OCI-M2 (cell line): ENCODE measurements around the gene IL9.
"Not testable (repeated sequence)": the region's sequence is repeated elsewhere in the genome, so short reads cannot be mapped to it uniquely, and the experiment has no call there.

ENCODE experiments used
- DNase-seq: peaks from one replicate; lab custom pipeline; 2025; ENCODE audit not compliant: unreplicated experiment; lab: John Stamatoyannopoulos, UW

IL9 gene

GRCh38 chr5:135869935-135870334, 25.7 kb downstream of the IL9 start:
- DNase-seq = no peak

GRCh38 chr5:135869276-135869675, 26.4 kb downstream of the IL9 start:
- no peak for DNase-seq

DNA sequence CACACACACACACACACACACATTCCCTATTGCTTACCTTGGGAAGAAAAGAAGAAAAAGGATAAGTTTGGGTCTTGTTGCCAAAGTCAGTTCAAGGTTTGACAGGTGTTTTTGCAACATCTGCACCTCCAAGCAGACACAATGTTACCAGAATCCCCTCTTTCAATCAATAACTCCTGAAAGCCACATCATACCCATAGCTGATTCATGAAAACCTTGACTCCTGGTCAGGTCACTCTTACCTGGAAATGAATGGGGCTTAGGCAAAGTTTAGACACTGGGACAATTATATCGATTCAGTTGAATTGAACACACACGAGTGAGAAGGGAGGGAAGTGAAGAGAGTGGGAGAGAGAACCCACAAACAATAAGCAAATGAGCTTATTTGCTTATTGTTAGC, 27.0 kb downstream of the IL9 start:
- DNase-seq = no peak

DNA sequence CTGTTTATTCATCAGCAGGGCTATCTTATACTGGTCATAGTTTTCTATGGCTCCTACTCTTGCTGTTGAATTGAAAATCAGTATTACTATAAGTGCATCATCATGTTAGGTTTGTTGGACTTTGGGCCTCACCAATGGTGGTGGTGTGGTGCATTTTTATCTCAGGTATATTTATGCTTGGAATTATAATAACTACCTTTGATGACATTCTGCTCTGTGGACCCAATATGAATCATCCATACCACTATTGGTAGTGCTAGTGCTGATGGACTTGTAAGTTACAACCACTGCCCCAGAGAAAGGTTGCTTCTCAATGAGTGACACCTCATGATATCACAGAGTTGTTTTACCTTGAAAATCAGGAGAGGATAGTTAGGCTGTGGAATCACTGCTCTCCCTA, 28.0 kb downstream of the IL9 start:
- no peak for DNase-seq

DNA sequence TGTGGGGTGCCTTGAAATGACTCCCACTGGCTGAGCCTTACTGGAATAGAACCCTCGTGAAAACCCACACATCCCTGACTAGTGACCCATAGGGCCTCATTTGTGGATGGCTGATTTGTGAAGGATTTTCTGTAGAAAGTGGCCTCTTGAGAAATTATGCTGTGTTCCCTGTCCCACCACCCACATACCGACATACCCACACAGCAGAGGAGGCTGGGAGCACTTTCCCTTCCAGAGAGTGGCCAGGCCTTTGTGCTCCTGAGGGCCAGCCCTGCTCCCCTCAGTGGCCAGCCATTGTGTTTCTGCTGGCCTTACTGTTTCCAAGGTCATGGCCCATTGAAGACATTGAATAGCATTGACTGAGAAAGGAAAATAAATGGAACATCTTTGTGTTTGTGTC, 29.6 kb downstream of the IL9 start:
- no peak for DNase-seq

GRCh38 chr5:135864503-135865435, 30.9 kb downstream of the IL9 start:
- DNase-seq = no peak

DNA sequence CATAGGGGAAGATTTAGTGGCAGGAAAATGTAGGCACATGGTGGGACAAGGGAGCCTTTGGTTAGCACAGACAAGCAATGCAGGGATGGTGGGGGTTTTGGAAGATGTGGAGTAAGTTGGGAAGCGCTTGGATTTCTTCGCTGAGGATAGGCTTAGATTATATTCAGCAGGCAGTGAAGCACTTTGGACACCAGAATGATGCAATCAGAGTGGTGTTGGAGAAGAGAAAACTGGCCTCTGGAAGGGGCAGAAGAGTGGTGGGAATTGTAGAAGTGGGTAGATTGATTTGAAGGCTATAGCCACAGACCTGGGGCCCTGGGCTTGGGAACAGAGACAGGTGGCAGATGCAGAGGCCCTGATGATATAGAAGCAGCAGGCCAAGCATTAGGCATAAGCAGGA, 32.9 kb downstream of the IL9 start:
- DNase-seq = no peak

GRCh38 chr5:135862086-135862485, 33.6 kb downstream of the IL9 start:
- no peak for DNase-seq

DNA sequence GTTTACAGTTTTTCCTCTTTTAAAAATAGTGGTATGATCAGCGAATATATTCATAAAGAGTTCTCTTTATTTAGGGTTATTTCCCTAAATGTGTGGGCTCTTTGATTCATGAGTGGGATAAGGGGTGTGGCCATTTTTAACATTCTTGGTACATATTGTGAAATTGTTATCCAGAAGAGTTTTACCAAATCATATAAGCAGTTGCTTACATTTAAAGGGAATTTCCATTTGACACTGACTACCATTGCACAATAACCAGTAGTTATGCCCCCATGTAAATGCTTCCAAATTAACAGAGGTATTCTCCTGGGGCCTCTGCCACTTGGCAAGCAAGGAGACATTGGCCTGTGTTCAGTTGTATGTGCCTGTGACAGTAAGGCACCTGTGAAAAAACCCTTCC, 34.0 kb downstream of the IL9 start:
- DNase-seq = no peak

DNA sequence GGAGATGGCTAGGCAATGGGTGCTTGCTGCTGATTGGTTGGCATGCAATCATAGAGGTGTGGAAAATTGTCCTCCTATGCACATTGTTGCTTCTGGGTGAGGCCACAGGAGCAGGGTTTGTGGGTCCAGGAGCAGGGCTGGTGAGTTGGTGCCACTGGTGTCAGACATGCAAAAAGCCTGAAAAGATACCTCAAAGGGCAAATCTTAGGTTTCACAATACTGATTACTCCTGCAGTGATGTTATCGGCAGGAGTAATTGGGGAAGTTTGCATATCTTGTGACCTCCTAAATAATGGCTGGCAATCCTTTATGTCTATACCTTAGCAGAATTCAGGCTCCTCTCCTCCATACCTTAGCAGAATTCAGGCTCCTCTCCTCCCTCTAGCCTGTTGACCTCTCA, 36.0 kb downstream of the IL9 start:
- DNase-seq = no peak

DNA sequence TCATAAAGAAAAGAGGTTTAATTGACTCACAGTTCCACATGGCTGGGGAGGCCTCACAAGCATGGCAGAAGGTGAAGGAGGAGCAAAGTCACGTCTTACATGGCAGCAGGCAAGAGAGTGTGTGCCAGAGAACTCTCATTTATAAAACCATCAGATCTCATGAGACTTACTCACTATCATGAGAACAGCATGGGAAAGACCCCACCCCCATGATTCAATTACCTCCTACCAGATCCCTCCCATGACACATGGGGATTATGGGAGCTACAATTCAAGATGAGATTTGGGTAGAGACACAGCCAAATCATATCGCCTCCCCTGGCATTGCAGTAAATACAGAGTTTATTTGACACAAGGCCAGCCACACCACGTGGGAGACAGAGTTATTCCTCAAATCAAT, 36.5 kb downstream of the IL9 start:
- DNase-seq = not testable (repeated sequence)

GRCh38 chr5:135857630-135858311, 37.9 kb downstream of the IL9 start:
- DNase-seq = no peak

DNA sequence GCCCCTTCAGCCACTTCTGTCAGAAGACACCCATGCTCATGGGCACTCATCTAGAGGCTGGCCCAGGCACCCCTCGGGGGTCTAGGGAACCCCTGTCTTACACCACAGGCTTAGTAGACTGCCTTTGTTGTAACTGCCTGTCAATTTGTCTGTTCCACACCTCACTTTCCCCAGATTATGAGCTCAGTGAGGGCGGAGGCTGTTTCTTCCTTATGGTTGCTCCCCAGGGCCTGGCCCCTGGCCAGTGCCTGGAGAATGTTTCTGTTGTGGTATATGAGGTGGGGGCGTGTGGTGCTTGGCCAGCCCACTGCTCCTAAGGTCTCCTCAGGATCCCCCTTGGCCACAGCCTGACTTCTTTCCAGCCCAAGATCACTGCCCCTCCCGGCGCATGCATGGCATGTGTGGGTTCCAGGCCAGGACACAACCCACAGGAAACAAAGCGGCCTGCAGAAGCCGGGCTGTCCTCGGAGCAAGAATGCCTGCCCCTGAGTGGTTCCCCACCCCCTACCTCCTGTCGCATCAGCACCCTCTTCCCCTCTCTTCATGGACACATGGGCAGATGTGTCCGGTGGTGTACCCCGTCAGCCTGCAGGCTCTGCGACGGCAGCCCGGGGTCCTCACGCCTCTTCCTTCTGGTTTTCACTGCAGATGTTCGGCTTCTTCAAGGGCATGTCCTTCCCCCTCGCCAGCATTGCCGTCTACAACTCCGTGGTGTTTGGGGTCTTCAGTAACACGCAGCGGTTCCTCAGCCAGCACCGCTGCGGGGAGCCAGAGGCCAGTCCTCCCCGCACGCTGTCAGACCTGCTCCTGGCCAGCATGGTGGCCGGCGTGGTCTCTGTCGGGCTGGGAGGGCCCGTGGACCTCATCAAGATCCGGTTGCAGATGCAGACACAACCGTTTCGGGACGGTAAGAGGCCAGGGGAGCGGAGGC, 43.5 kb downstream of the IL9 start:
- no peak for DNase-seq

- no peak for DNase-seq
Observed at GRCh38 chr5:135851186-135851914, 44.3 kb downstream of the IL9 start.

GRCh38 chr5:135850671-135851070, 45.0 kb downstream of the IL9 start:
- no peak for DNase-seq

DNA sequence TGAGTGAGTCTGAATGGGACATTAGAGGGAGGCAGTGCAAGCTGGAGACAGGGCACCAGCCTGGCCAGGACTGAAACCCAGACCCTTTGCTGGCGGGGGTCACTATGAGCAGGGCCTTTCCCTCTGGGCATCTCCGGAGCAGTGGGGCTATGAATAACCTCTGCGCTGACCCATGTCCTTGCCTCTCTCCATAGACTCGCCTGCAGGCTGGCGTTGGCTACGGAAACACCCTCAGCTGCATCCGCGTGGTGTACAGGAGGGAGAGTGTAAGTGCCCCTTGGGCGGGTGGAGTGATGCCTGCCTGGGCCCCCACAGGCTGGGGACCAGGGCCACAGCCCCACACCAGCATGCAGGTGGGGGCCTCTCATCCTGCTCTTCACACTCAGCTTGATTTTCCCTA, 45.4 kb downstream of the IL9 start:
- no peak for DNase-seq

- no peak for DNase-seq
Observed at GRCh38 chr5:135847976-135848375, 47.7 kb downstream of the IL9 start.

- no peak for DNase-seq
Observed at GRCh38 chr5:135846311-135846710, 49.3 kb downstream of the IL9 start.

GRCh38 chr5:135843571-135844337, 51.9 kb downstream of the IL9 start:
- DNase-seq = no peak

DNA sequence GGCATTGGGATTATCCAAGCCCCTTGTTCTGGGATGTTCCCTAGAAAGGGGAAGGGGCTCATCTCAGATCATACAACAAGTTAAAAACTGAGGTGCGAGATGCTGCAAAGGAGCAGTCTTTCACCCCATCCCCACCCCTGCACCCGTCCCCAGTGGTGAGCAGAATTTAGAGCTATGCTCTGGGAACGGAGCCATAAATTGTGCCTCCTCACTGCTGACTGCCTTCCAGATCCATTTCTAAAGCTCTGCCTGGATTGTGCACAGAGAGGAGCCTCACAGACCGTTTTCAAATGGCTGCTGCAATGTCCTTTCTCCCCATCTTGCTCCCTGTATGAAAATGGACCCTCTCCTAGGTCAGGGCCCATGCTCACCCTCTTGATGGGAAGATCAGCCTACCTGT, 52.9 kb downstream of the IL9 start:
- no peak for DNase-seq
